Activated CD8-positive, alpha-beta memory T cell treated with anti-CD3 and anti-CD28 coated beads, Interleukin-2, amount 50 U/mL, for 1 hour (primary cell): ENCODE results near the gene LUC7L2.
"Not testable (repeated sequence)": the region's sequence is repeated elsewhere in the genome, so short reads cannot be mapped to it uniquely, and the experiment has no call there.

Experiments
- DNase-seq: peaks from one replicate; pipeline ENCODE4 v3.0.0-alpha.2; 2020; ENCODE audit errors: extremely low read depth

LUC7L2 gene

GRCh38 chr7:139359366-139360209 is at the start of gene LUC7L2:
Gene LUC7L2, plus strand, starts transcription at chr7:139359894. Its CDS starts 368 bp downstream, at chr7:139360262.
- DNase-seq: peak; percentile 98

GRCh38 chr7:139317939-139318505 is 41.7 kb upstream of the LUC7L2 start:
- no peak for DNase-seq

- no peak for DNase-seq
Measured at GRCh38 chr7:139321071-139321745, 38.5 kb upstream of the LUC7L2 start.

- DNase-seq: not testable (repeated sequence)
Measured at GRCh38 chr7:139324709-139325108, 35.0 kb upstream of the LUC7L2 start.

- DNase-seq: no peak
Measured at GRCh38 chr7:139328375-139328774, 31.3 kb upstream of the LUC7L2 start.

GRCh38 chr7:139329119-139329518 is 30.6 kb upstream of the LUC7L2 start:
- no peak for DNase-seq

GRCh38 chr7:139330333-139331030 is 29.2 kb upstream of the LUC7L2 start:
- DNase-seq: no peak

- DNase-seq: no peak
Measured at GRCh38 chr7:139332697-139333359, 26.9 kb upstream of the LUC7L2 start.

- DNase-seq: not testable (repeated sequence)
Measured at GRCh38 chr7:139333443-139333842, 26.3 kb upstream of the LUC7L2 start.

GRCh38 chr7:139334399-139335150 is 25.1 kb upstream of the LUC7L2 start:
- DNase-seq: no peak

GRCh38 chr7:139339025-139339424 is 20.7 kb upstream of the LUC7L2 start:
- DNase-seq: no peak

- DNase-seq: no peak
Measured at GRCh38 chr7:139339698-139340036, 20.0 kb upstream of the LUC7L2 start.

- DNase-seq: peak; percentile 98
Measured at GRCh38 chr7:139340037-139340807, 19.5 kb upstream of the LUC7L2 start.

- no peak for DNase-seq
Measured at GRCh38 chr7:139340808-139341057, 19.0 kb upstream of the LUC7L2 start.

GRCh38 chr7:139341058-139341775 is 18.5 kb upstream of the LUC7L2 start, which contains the start of gene FMC1:
Gene FMC1, plus strand, starts transcription at chr7:139341337. Its CDS starts 48 bp downstream, at chr7:139341385.
- peak; percentile 76 for DNase-seq

- DNase-seq: no peak
Measured at GRCh38 chr7:139341776-139342226, 17.9 kb upstream of the LUC7L2 start.

GRCh38 chr7:139345042-139345441 is 14.7 kb upstream of the LUC7L2 start:
- no peak for DNase-seq

GRCh38 chr7:139351027-139351426 is 8.7 kb upstream of the LUC7L2 start:
- DNase-seq: no peak

GRCh38 chr7:139354729-139355128 is 5.0 kb upstream of the LUC7L2 start:
- no peak for DNase-seq

GRCh38 chr7:139355320-139355719 is 4.4 kb upstream of the LUC7L2 start:
- no peak for DNase-seq
